Measurements from ENCODE around the gene QRICH2.

QRICH2 gene, protein sequence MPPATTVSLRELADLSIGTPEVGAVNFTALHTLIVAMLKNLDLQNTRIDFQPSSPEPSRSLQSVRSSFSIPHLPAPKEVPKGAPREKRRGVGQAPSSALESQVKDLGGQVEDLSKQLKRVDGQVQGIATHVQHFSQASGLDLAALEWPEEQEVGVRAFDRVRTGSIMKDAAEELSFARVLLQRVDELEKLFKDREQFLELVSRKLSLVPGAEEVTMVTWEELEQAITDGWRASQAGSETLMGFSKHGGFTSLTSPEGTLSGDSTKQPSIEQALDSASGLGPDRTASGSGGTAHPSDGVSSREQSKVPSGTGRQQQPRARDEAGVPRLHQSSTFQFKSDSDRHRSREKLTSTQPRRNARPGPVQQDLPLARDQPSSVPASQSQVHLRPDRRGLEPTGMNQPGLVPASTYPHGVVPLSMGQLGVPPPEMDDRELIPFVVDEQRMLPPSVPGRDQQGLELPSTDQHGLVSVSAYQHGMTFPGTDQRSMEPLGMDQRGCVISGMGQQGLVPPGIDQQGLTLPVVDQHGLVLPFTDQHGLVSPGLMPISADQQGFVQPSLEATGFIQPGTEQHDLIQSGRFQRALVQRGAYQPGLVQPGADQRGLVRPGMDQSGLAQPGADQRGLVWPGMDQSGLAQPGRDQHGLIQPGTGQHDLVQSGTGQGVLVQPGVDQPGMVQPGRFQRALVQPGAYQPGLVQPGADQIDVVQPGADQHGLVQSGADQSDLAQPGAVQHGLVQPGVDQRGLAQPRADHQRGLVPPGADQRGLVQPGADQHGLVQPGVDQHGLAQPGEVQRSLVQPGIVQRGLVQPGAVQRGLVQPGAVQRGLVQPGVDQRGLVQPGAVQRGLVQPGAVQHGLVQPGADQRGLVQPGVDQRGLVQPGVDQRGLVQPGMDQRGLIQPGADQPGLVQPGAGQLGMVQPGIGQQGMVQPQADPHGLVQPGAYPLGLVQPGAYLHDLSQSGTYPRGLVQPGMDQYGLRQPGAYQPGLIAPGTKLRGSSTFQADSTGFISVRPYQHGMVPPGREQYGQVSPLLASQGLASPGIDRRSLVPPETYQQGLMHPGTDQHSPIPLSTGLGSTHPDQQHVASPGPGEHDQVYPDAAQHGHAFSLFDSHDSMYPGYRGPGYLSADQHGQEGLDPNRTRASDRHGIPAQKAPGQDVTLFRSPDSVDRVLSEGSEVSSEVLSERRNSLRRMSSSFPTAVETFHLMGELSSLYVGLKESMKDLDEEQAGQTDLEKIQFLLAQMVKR (N-terminal part only)

DNA sequence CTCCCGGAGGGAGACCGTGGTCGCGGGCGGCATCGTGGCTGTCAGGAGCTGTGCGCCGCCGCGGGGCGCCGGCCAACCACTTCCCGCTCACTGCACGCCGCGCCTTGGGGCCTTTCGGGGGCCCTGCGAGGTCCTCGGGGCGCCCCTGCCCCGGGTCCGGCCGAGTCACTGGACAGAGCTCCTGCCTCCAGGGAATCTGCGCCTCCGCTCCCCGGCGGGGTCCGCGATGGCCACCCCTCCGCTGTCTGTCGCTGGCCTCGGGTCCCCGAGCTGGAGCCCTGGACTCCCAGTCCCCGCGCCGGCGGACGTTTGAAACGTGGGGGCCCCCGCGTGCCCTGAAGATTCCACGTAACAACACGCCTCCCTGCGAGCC, at the start of gene QRICH2:
TSS of gene QRICH2 (minus strand) at position 311 of the 373 bp plus-strand sequence. CDS start at position 33, 278 bp downstream.
- H3K27ac ChIP-seq (ENCODE audit: low read depth, low read length), result no peak within 1 kb of the TSS
- H3K36me3 ChIP-seq (ENCODE audit: insufficient read depth, low read length), result peaks cover 7% of the 10 kb centered on the region
- no peak within 1 kb of the TSS for H2AFZ ChIP-seq (ENCODE audit: low read length, unreplicated experiment)
- no peaks in the 10 kb centered on the region for H3K27me3 ChIP-seq (ENCODE audit: insufficient read depth, low read length)
- no peak within 1 kb of the TSS for H3K4me3 ChIP-seq (ENCODE audit: low read depth, low read length)
- no peaks in the 10 kb centered on the region for H3K4me1 ChIP-seq (ENCODE audit: control insufficient read depth, insufficient read depth, low read length, unreplicated experiment)
- no peaks in the 10 kb centered on the region for H3K79me2 ChIP-seq (ENCODE audit: control insufficient read depth, insufficient read depth, low read length, unreplicated experiment)

GRCh38 chr17:76357597-76358158, 49.6 kb upstream of the QRICH2 start:
- Histone ChIP-seq H3K79me2 (ENCODE audit: control insufficient read depth, insufficient read depth, low read length, unreplicated experiment) (peaks cover 7% of the 10 kb centered on the region), H3K36me3 (ENCODE audit: insufficient read depth, low read length) (no peaks in the 10 kb centered on the region), H3K27ac (ENCODE audit: low read depth, low read length) (no peak overlapping the region), H2AFZ (ENCODE audit: low read length, unreplicated experiment) (peak overlapping the region; percentile 33), H3K4me3 (ENCODE audit: low read depth, low read length) (no peak overlapping the region), H3K4me1 (ENCODE audit: control insufficient read depth, insufficient read depth, low read length, unreplicated experiment) (peaks cover 8% of the 10 kb centered on the region), H3K27me3 (ENCODE audit: insufficient read depth, low read length) (no peaks in the 10 kb centered on the region)

GRCh38 chr17:76356803-76357456, 48.9 kb upstream of the QRICH2 start:
- Histone ChIP-seq H3K36me3 (ENCODE audit: insufficient read depth, low read length) (no peaks in the 10 kb centered on the region), H3K4me3 (ENCODE audit: low read depth, low read length) (no peak overlapping the region; the same call in 1 of the 2 replicates), H3K27me3 (ENCODE audit: insufficient read depth, low read length) (no peaks in the 10 kb centered on the region), H3K4me1 (ENCODE audit: control insufficient read depth, insufficient read depth, low read length, unreplicated experiment) (peaks cover 7% of the 10 kb centered on the region), H3K79me2 (ENCODE audit: control insufficient read depth, insufficient read depth, low read length, unreplicated experiment) (peaks cover 11% of the 10 kb centered on the region), H3K27ac (ENCODE audit: low read depth, low read length) (no peak overlapping the region), H2AFZ (ENCODE audit: low read length, unreplicated experiment) (peak overlapping the region; percentile 33)

- Histone ChIP-seq H2AFZ (ENCODE audit: low read length, unreplicated experiment) (no peak overlapping the region), H3K4me3 (ENCODE audit: low read depth, low read length) (peak overlapping the region; percentile 9; the same call in 1 of the 2 replicates), H3K36me3 (ENCODE audit: insufficient read depth, low read length) (no peaks in the 10 kb centered on the region), H3K79me2 (ENCODE audit: control insufficient read depth, insufficient read depth, low read length, unreplicated experiment) (peaks cover 27% of the 10 kb centered on the region), H3K27me3 (ENCODE audit: insufficient read depth, low read length) (no peaks in the 10 kb centered on the region), H3K27ac (ENCODE audit: low read depth, low read length) (no peak overlapping the region), H3K4me1 (ENCODE audit: control insufficient read depth, insufficient read depth, low read length, unreplicated experiment) (peaks cover 9% of the 10 kb centered on the region)
These were observed 46.8 kb upstream of the QRICH2 start for GRCh38 chr17:76354747-76355310.

- H3K27ac ChIP-seq (ENCODE audit: low read depth, low read length), result peak overlapping the region; percentile 87
- no peaks in the 10 kb centered on the region for H3K36me3 ChIP-seq (ENCODE audit: insufficient read depth, low read length)
- H3K4me1 ChIP-seq (ENCODE audit: control insufficient read depth, insufficient read depth, low read length, unreplicated experiment), result peaks cover 9% of the 10 kb centered on the region
These were observed 46.2 kb upstream of the QRICH2 start for GRCh38 chr17:76354317-76354729.

GRCh38 chr17:76353599-76354316, 45.7 kb upstream of the QRICH2 start, which contains the start of gene PRPSAP1:
Gene PRPSAP1 (minus strand): TSS chr17:76353916. CDS start chr17:76353703, 213 bp downstream.
- no peaks in the 10 kb centered on the region for H3K27me3 ChIP-seq (ENCODE audit: insufficient read depth, low read length)
- peak within 1 kb of the TSS; percentile 83 for H2AFZ ChIP-seq (ENCODE audit: low read length, unreplicated experiment)
- H3K79me2 ChIP-seq (ENCODE audit: control insufficient read depth, insufficient read depth, low read length, unreplicated experiment), result peaks cover 27% of the 10 kb centered on the region
- no peaks in the 10 kb centered on the region for H3K36me3 ChIP-seq (ENCODE audit: insufficient read depth, low read length)
- H3K4me3 ChIP-seq (ENCODE audit: low read depth, low read length), result peak within 1 kb of the TSS; percentile 84
- H3K27ac ChIP-seq (ENCODE audit: low read depth, low read length), result peak within 1 kb of the TSS; percentile 87
- H3K4me1 ChIP-seq (ENCODE audit: control insufficient read depth, insufficient read depth, low read length, unreplicated experiment), result peaks cover 9% of the 10 kb centered on the region

More at GRCh38 chr17:76354317-76354729, 46.2 kb upstream of the QRICH2 start:
- peaks cover 27% of the 10 kb centered on the region for H3K79me2 ChIP-seq (ENCODE audit: control insufficient read depth, insufficient read depth, low read length, unreplicated experiment)
- H3K27me3 ChIP-seq (ENCODE audit: insufficient read depth, low read length), result no peaks in the 10 kb centered on the region
- H2AFZ ChIP-seq (ENCODE audit: low read length, unreplicated experiment), result peak overlapping the region; percentile 83
- H3K4me3 ChIP-seq (ENCODE audit: low read depth, low read length), result peak overlapping the region; percentile 84

GRCh38 chr17:76353004-76353598, 45.0 kb upstream of the QRICH2 start:
- Histone ChIP-seq H3K4me3 (ENCODE audit: low read depth, low read length) (peak overlapping the region; percentile 84), H3K79me2 (ENCODE audit: control insufficient read depth, insufficient read depth, low read length, unreplicated experiment) (peaks cover 27% of the 10 kb centered on the region), H3K27me3 (ENCODE audit: insufficient read depth, low read length) (no peaks in the 10 kb centered on the region), H3K27ac (ENCODE audit: low read depth, low read length) (peak overlapping the region; percentile 87), H3K36me3 (ENCODE audit: insufficient read depth, low read length) (no peaks in the 10 kb centered on the region), H2AFZ (ENCODE audit: low read length, unreplicated experiment) (peak overlapping the region; percentile 63), H3K4me1 (ENCODE audit: control insufficient read depth, insufficient read depth, low read length, unreplicated experiment) (peaks cover 9% of the 10 kb centered on the region)

DNA sequence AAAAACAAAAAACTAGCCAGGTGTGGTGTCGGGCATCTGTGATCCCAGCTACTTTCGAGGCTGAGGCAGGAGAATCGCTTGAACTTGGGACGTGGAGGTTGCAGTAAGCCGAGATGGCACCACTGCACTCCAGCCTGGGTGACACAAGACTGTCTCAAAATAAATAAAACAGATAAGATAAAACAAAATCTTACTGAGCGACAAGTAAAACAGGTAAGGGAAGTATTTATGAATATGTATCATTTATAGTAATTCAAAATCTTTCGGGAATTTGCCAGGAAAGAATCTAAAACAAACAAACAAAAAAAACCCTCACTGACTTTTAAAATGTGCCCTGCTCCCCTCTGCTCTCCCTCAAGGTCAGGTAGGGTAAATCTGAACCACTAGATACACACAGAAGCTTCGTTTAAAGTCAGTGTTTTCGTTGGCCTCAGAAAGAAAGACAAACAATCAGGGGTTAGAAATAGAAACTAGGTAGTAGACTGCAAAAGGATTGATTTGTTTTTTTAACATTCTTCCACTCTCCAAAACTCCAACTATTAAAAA, 43.5 kb upstream of the QRICH2 start:
- Histone ChIP-seq H2AFZ (ENCODE audit: low read length, unreplicated experiment) (no peak overlapping the region), H3K27ac (ENCODE audit: low read depth, low read length) (peak overlapping the region; percentile 48; the same call in 1 of the 2 replicates), H3K79me2 (ENCODE audit: control insufficient read depth, insufficient read depth, low read length, unreplicated experiment) (peaks cover 27% of the 10 kb centered on the region), H3K36me3 (ENCODE audit: insufficient read depth, low read length) (no peaks in the 10 kb centered on the region), H3K4me1 (ENCODE audit: control insufficient read depth, insufficient read depth, low read length, unreplicated experiment) (peaks cover 9% of the 10 kb centered on the region), H3K27me3 (ENCODE audit: insufficient read depth, low read length) (no peaks in the 10 kb centered on the region), H3K4me3 (ENCODE audit: low read depth, low read length) (peak overlapping the region; percentile 65)
